OCI-M1 (cell line): ENCODE measurements around the gene JTB.
"Not testable (repeated sequence)": the region's sequence is repeated elsewhere in the genome, so short reads cannot be mapped to it uniquely, and the experiment has no call there.

Experiments used
- DNase-seq: peaks from one replicate; lab custom pipeline; 2025; lab: John Stamatoyannopoulos, UW

Gene JTB

GRCh38 chr1:153977250-153978240 lies at the start of gene JTB:
Gene JTB, minus strand, starts transcription at chr1:153977674. Its CDS starts 422 bp downstream, at chr1:153977252.
- DNase-seq = peak; percentile 90

- DNase-seq = no peak
Observed at GRCh38 chr1:154019940-154020339, 42.5 kb upstream of the JTB start.

- DNase-seq = no peak
Observed at GRCh38 chr1:154019269-154019668, 41.8 kb upstream of the JTB start.

- no peak for DNase-seq
Observed at GRCh38 chr1:154014154-154014907, 36.9 kb upstream of the JTB start.

GRCh38 chr1:154012543-154012942 lies 35.1 kb upstream of the JTB start:
- DNase-seq = not testable (repeated sequence)

- no peak for DNase-seq
Observed at GRCh38 chr1:154012129-154012528, 34.7 kb upstream of the JTB start.

GRCh38 chr1:154006136-154006535 lies 28.7 kb upstream of the JTB start:
- no peak for DNase-seq

GRCh38 chr1:154000420-154000819 lies 22.9 kb upstream of the JTB start:
- DNase-seq = no peak

GRCh38 chr1:153996882-153997281 lies 19.4 kb upstream of the JTB start:
- not testable (repeated sequence) for DNase-seq

- DNase-seq = no peak
Observed at GRCh38 chr1:153995640-153996039, 18.2 kb upstream of the JTB start.

- no peak for DNase-seq
Observed at GRCh38 chr1:153995202-153995601, 17.7 kb upstream of the JTB start.

- DNase-seq = no peak
Observed at GRCh38 chr1:153991806-153992205, 14.3 kb upstream of the JTB start.

- DNase-seq = no peak
Observed at GRCh38 chr1:153991151-153991630, 13.7 kb upstream of the JTB start.

- peak; percentile 99 for DNase-seq
Observed at GRCh38 chr1:153990468-153991150, 13.1 kb upstream of the JTB start, which contains the start of gene RPS27. Gene RPS27, plus strand, starts transcription at chr1:153990762. Its CDS starts 35 bp downstream, at chr1:153990797.

GRCh38 chr1:153987621-153988020 lies 10.1 kb upstream of the JTB start:
- DNase-seq = no peak

GRCh38 chr1:153985941-153986761 lies 8.7 kb upstream of the JTB start, which contains the start of gene RAB13:
Gene RAB13, minus strand, starts transcription at chr1:153986339. Its CDS starts 103 bp downstream, at chr1:153986236.
- DNase-seq = peak; percentile 82

GRCh38 chr1:153985341-153985912 lies 8.0 kb upstream of the JTB start:
- peak; percentile 55 for DNase-seq

- DNase-seq = no peak
Observed at GRCh38 chr1:153984123-153984894, 6.8 kb upstream of the JTB start.

- DNase-seq = not testable (repeated sequence)
Observed at GRCh38 chr1:153981735-153982134, 4.3 kb upstream of the JTB start.

- not testable (repeated sequence) for DNase-seq
Observed at GRCh38 chr1:153979091-153979490, 1.6 kb upstream of the JTB start.
